HG03103 (cell line): ENCODE data around the gene SORBS2.
"Not testable (repeated sequence)": the region's sequence is repeated elsewhere in the genome, so short reads cannot be mapped to it uniquely, and the experiment has no call there.

Experiments
- ATAC-seq: cut with Tn5 transposase; IDR thresholded peaks from one replicate; pipeline ENCODE4 v1.9.1; 2021; ENCODE audit warnings: low read depth; ENCODE audit not compliant: unreplicated experiment

SORBS2 gene, protein sequence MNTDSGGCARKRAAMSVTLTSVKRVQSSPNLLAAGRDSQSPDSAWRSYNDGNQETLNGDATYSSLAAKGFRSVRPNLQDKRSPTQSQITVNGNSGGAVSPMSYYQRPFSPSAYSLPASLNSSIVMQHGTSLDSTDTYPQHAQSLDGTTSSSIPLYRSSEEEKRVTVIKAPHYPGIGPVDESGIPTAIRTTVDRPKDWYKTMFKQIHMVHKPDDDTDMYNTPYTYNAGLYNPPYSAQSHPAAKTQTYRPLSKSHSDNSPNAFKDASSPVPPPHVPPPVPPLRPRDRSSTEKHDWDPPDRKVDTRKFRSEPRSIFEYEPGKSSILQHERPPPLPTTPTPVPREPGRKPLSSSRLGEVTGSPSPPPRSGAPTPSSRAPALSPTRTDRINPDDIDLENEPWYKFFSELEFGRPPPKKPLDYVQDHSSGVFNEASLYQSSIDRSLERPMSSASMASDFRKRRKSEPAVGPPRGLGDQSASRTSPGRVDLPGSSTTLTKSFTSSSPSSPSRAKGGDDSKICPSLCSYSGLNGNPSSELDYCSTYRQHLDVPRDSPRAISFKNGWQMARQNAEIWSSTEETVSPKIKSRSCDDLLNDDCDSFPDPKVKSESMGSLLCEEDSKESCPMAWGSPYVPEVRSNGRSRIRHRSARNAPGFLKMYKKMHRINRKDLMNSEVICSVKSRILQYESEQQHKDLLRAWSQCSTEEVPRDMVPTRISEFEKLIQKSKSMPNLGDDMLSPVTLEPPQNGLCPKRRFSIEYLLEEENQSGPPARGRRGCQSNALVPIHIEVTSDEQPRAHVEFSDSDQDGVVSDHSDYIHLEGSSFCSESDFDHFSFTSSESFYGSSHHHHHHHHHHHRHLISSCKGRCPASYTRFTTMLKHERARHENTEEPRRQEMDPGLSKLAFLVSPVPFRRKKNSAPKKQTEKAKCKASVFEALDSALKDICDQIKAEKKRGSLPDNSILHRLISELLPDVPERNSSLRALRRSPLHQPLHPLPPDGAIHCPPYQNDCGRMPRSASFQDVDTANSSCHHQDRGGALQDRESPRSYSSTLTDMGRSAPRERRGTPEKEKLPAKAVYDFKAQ (N-terminal part only)

GRCh38 chr4:185811509-185812364 lies at the start of gene SORBS2:
TSS of gene SORBS2 (minus strand) at chr4:185812194. CDS start at chr4:185690571, 121,623 bp downstream.
- peak; percentile 87 for ATAC-seq

- no peak for ATAC-seq
Measured at GRCh38 chr4:185859111-185859510, 47.1 kb upstream of the SORBS2 start.

- not testable (repeated sequence) for ATAC-seq
Measured at GRCh38 chr4:185857561-185857960, 45.6 kb upstream of the SORBS2 start.

DNA sequence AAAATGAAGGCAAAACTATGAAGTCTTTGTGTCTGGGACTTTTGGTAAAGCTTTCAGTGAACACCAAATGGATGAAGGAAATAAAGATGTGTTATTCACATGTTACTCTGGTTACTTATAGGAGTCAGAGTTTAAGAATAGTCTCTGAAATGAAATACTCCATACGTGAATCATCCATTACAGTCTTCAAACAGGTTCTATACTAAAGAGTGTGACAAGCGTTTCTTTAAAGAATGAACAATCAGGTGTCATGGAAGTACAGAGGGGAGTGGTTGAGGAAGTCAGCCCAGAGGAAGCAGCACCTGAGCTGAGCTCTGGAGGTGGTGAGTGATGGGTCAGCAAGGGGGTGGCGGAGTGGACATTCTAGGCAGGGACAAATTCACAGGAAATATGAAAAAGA lies 41.8 kb upstream of the SORBS2 start:
- ATAC-seq, result no peak

GRCh38 chr4:185852961-185853360 lies 41.0 kb upstream of the SORBS2 start:
- ATAC-seq, result no peak

- ATAC-seq, result no peak
Measured at GRCh38 chr4:185849664-185850550, 37.9 kb upstream of the SORBS2 start.

- ATAC-seq, result no peak
Measured at GRCh38 chr4:185847352-185848097, 35.5 kb upstream of the SORBS2 start.

DNA sequence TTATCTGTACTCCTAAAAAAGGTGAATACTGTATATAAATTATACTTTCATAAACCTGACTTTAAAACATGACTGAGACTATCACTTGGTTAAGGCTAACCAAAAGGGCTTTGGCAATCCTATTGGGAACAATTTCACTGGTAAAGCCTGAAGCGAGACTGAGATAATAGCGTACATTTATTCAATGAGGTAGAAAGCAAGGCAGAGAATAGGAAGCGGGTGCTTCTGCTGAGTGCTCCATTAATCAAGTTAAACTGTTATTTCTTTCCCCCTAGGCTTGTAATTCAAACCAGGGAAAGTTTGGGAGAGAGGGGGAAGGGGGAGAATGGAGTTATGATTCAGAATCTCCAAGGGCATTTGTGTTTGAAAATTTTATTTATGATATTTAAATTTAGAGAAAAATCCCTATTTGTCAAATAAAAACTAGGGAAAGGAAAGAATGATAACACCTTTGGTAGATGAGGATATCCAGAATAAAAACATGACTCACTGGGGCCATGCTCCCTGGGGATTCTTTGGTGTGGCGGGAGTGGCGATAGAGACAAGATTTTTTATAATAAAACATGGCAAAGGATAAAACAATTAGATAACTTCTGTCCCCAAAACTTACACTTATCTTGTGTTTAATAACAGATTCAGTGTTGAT lies 34.6 kb upstream of the SORBS2 start:
- ATAC-seq, result no peak

GRCh38 chr4:185845966-185846365 lies 34.0 kb upstream of the SORBS2 start:
- no peak for ATAC-seq

GRCh38 chr4:185841451-185841850 lies 29.5 kb upstream of the SORBS2 start:
- ATAC-seq, result no peak

DNA sequence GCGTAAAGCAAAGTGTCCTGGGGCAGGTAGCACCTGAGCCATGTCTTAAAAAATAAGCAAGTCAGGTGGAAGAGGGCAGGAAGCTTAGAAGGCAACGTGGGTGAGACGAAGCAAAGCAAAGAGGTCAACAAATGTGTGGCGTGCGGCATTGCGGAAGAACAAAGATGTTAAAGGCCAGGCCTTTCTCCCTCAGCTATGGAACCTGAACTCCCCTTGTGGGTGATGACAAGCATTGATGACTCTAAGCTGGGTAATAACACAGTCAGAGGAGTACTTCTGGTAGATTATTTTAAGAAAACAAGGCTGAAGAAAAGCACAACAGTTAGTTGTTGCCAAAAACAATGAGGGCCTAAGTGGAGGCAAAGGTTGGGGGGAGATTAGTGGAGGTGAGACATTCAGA lies 29.0 kb upstream of the SORBS2 start:
- no peak for ATAC-seq

- no peak for ATAC-seq
Measured at GRCh38 chr4:185840201-185840600, 28.2 kb upstream of the SORBS2 start.

GRCh38 chr4:185839770-185840169 lies 27.8 kb upstream of the SORBS2 start:
- ATAC-seq, result no peak

DNA sequence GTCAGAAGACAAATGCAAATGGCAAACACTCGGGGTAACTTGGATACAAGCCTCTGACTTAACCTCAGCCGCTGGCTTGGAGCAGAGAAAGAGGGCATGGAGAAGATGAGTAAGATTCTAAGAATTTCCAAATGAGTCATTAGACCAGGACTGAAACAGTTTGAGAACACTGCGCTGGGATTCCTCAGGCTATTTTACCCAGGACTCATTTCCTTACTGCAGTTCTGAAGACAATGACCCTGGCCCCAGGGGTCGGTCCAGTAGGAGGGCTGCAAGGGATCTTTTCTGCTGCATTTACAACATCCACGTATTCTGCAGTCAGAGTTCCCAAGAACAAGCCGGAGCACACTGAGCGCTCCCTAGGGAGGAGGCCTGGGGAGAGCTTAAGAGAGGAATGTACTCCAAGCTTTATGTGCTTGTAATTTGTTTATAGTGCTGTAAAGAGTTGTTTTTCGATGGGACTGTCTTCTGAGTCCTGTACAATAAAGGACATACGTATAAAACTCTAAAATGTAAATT lies 27.3 kb upstream of the SORBS2 start:
- ATAC-seq, result no peak

DNA sequence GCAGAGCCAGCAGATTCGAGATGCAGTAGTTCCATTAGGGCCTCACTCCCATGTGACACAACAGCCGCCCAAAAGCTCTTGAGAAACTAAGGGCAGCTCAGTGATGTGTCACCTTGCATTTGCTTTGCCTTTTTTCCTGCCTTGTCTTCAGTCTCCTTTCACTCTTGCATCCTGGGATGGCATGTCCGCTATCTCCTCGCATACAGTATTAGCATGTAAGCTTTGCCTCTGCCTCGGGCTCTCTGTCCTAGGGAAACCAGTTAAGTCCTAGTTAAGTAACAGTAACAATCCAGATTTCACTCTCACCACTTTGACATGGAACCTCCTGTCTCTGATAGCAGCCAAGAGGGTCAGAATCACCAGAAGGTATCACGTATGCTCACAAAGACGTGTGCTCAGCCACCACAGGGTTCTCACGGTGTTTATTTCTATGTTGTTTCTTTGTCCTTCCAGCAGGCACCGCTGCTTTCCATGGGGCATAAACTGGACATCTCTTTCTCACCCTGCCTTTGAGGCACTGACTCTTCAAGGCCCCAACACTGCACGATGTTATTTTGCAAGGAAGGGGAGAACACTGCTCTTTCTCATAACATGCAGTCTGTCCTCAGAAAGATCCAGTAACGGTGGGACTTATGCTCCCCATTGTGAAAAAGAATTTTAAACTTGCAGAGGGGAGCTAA lies 26.7 kb upstream of the SORBS2 start:
- ATAC-seq, result no peak

DNA sequence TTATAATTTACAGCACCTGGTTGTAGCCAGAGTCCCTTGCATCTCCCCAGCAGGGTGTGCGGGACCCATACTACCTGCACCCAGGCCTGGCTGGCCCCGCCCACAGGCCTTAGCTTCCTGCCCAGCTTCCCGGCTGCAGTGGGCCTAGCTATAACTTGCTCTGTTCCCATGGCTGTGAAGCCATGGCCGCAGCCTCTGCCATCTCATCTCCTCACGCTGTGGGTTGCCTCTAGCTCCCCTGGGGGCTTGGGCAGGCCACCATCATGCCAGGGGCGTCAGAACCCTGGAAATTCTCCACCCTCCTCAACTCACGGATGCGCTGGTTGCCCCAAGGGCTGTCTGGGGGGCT lies 26.1 kb upstream of the SORBS2 start:
- ATAC-seq, result no peak

- no peak for ATAC-seq
Measured at GRCh38 chr4:185837415-185838103, 25.6 kb upstream of the SORBS2 start.
